ENCODE data around the gene TTC28.

The TTC28 gene

GRCh38 chr22:28398355-28398754 is 281.3 kb downstream of the TTC28 start:
- no peak overlapping the region for H3K4ac ChIP-seq (ENCODE audit: low read depth, low read length)
- no peak overlapping the region for H3K4me3 ChIP-seq (ENCODE audit: low read length)
- no peak overlapping the region for H4K5ac ChIP-seq (ENCODE audit: low read length)
- no peak overlapping the region for H4K8ac ChIP-seq (ENCODE audit: low read depth, low read length)
- H3K79me2 ChIP-seq (ENCODE audit: control insufficient read depth, insufficient read depth, low read length), result no peaks in the 10 kb centered on the region
- no peak overlapping the region for H3K56ac ChIP-seq (ENCODE audit: low read length)
- no peak for DNase-seq
- no peak overlapping the region for H3K9ac ChIP-seq (ENCODE audit: low read length)
- H2BK15ac ChIP-seq (replicated peaks; ENCODE audit: low read depth), result no peak overlapping the region
- no peaks in the 10 kb centered on the region for H3K36me3 ChIP-seq (ENCODE audit: control insufficient read depth, insufficient read depth, low read length)
- no peaks in the 10 kb centered on the region for H3K79me1 ChIP-seq (ENCODE audit: low read length)
- no peaks in the 10 kb centered on the region for H3K4me1 ChIP-seq (ENCODE audit: control insufficient read depth, low read depth, low read length)
- no peak overlapping the region for H3K27ac ChIP-seq (ENCODE audit: low read depth, low read length)
- H2BK120ac ChIP-seq (ENCODE audit: low read depth, low read length), result no peak overlapping the region
- H3K4me2 ChIP-seq (ENCODE audit: low read length), result no peak overlapping the region
- no peaks in the 10 kb centered on the region for H3K27me3 ChIP-seq (ENCODE audit: insufficient read depth, low read length, poor library complexity)
- H3K23ac ChIP-seq (ENCODE audit: low read length), result no peak overlapping the region
- H2AK5ac ChIP-seq (ENCODE audit: low read length), result no peak overlapping the region
- no peak overlapping the region for H3K18ac ChIP-seq (ENCODE audit: low read length)
- no peak overlapping the region for H2BK5ac ChIP-seq (ENCODE audit: low read length)

GRCh38 chr22:28397306-28397705 is 282.3 kb downstream of the TTC28 start:
- no peak overlapping the region for H2BK15ac ChIP-seq (replicated peaks; ENCODE audit: low read depth)
- H3K79me1 ChIP-seq (ENCODE audit: low read length), result no peaks in the 10 kb centered on the region
- no peak overlapping the region for H3K23ac ChIP-seq (ENCODE audit: low read length)
- no peaks in the 10 kb centered on the region for H3K36me3 ChIP-seq (ENCODE audit: control insufficient read depth, insufficient read depth, low read length)
- no peak overlapping the region for H4K5ac ChIP-seq (ENCODE audit: low read length)
- H3K27ac ChIP-seq (ENCODE audit: low read depth, low read length), result no peak overlapping the region
- no peak overlapping the region for H2AK5ac ChIP-seq (ENCODE audit: low read length)
- H3K9ac ChIP-seq (ENCODE audit: low read length), result no peak overlapping the region
- H2BK120ac ChIP-seq (ENCODE audit: low read depth, low read length), result no peak overlapping the region
- H3K4ac ChIP-seq (ENCODE audit: low read depth, low read length), result no peak overlapping the region
- no peak overlapping the region for H3K18ac ChIP-seq (ENCODE audit: low read length)
- no peaks in the 10 kb centered on the region for H3K4me1 ChIP-seq (ENCODE audit: control insufficient read depth, low read depth, low read length)
- H3K79me2 ChIP-seq (ENCODE audit: control insufficient read depth, insufficient read depth, low read length), result no peaks in the 10 kb centered on the region
- no peak overlapping the region for H4K8ac ChIP-seq (ENCODE audit: low read depth, low read length)
- no peak overlapping the region for H3K4me2 ChIP-seq (ENCODE audit: low read length)
- H3K27me3 ChIP-seq (ENCODE audit: insufficient read depth, low read length, poor library complexity), result no peaks in the 10 kb centered on the region
- no peak overlapping the region for H3K4me3 ChIP-seq (ENCODE audit: low read length)
- WGBS (ENCODE audit: extremely low coverage, insufficient coverage, low lambda C conversion rate), result no CpG with 5 or more reads among the region's 4 CpGs
- no peak overlapping the region for H3K56ac ChIP-seq (ENCODE audit: low read length)
- no peak overlapping the region for H2BK5ac ChIP-seq (ENCODE audit: low read length)
- DNase-seq, result no peak

GRCh38 chr22:28395920-28396753 is 283.5 kb downstream of the TTC28 start:
- Histone ChIP-seq H3K4me1 (ENCODE audit: control insufficient read depth, low read depth, low read length) (no peaks in the 10 kb centered on the region), H2AK5ac (ENCODE audit: low read length) (no peak overlapping the region), H3K4me3 (ENCODE audit: low read length) (no peak overlapping the region), H3K36me3 (ENCODE audit: control insufficient read depth, insufficient read depth, low read length) (no peaks in the 10 kb centered on the region), H3K56ac (ENCODE audit: low read length) (no peak overlapping the region), H3K79me2 (ENCODE audit: control insufficient read depth, insufficient read depth, low read length) (no peaks in the 10 kb centered on the region), H3K18ac (ENCODE audit: low read length) (no peak overlapping the region), H4K5ac (ENCODE audit: low read length) (no peak overlapping the region), H2BK15ac (replicated peaks; ENCODE audit: low read depth) (no peak overlapping the region), H3K27ac (ENCODE audit: low read depth, low read length) (no peak overlapping the region), H3K27me3 (ENCODE audit: insufficient read depth, low read length, poor library complexity) (no peaks in the 10 kb centered on the region), H2BK5ac (ENCODE audit: low read length) (no peak overlapping the region), H3K23ac (ENCODE audit: low read length) (no peak overlapping the region), H3K4me2 (ENCODE audit: low read length) (no peak overlapping the region), H4K8ac (ENCODE audit: low read depth, low read length) (no peak overlapping the region), H2BK120ac (ENCODE audit: low read depth, low read length) (no peak overlapping the region), H3K79me1 (ENCODE audit: low read length) (no peaks in the 10 kb centered on the region), H3K9ac (ENCODE audit: low read length) (no peak overlapping the region), H3K4ac (ENCODE audit: low read depth, low read length) (no peak overlapping the region)
- no CpG with 5 or more reads among the region's 2 CpGs for WGBS (ENCODE audit: extremely low coverage, insufficient coverage, low lambda C conversion rate)
- no peak for DNase-seq

- WGBS (ENCODE audit: extremely low coverage, insufficient coverage, low lambda C conversion rate), result no CpG with 5 or more reads among the region's 4 CpGs
- no peak overlapping the region for H3K4me3 ChIP-seq (ENCODE audit: low read length)
- H3K23ac ChIP-seq (ENCODE audit: low read length), result no peak overlapping the region
- H3K27me3 ChIP-seq (ENCODE audit: insufficient read depth, low read length, poor library complexity), result no peaks in the 10 kb centered on the region
- H2BK15ac ChIP-seq (replicated peaks; ENCODE audit: low read depth), result no peak overlapping the region
- no peak overlapping the region for H2BK5ac ChIP-seq (ENCODE audit: low read length)
- no peaks in the 10 kb centered on the region for H3K4me1 ChIP-seq (ENCODE audit: control insufficient read depth, low read depth, low read length)
- H3K79me1 ChIP-seq (ENCODE audit: low read length), result no peaks in the 10 kb centered on the region
- no peak overlapping the region for H3K56ac ChIP-seq (ENCODE audit: low read length)
- no peak overlapping the region for H3K27ac ChIP-seq (ENCODE audit: low read depth, low read length)
- no peak overlapping the region for H2AK5ac ChIP-seq (ENCODE audit: low read length)
- H3K9ac ChIP-seq (ENCODE audit: low read length), result no peak overlapping the region
- no peaks in the 10 kb centered on the region for H3K36me3 ChIP-seq (ENCODE audit: control insufficient read depth, insufficient read depth, low read length)
- no peak overlapping the region for H3K4ac ChIP-seq (ENCODE audit: low read depth, low read length)
- no peak overlapping the region for H2BK120ac ChIP-seq (ENCODE audit: low read depth, low read length)
- H3K4me2 ChIP-seq (ENCODE audit: low read length), result no peak overlapping the region
- H3K18ac ChIP-seq (ENCODE audit: low read length), result no peak overlapping the region
- no peak overlapping the region for H4K8ac ChIP-seq (ENCODE audit: low read depth, low read length)
- H4K5ac ChIP-seq (ENCODE audit: low read length), result no peak overlapping the region
- no peaks in the 10 kb centered on the region for H3K79me2 ChIP-seq (ENCODE audit: control insufficient read depth, insufficient read depth, low read length)
- DNase-seq, result no peak
These were observed 284.1 kb downstream of the TTC28 start for GRCh38 chr22:28395520-28395919.

GRCh38 chr22:28394513-28395110 is 285.0 kb downstream of the TTC28 start:
- Histone ChIP-seq H3K79me1 (ENCODE audit: low read length) (no peaks in the 10 kb centered on the region), H3K27ac (ENCODE audit: low read depth, low read length) (no peak overlapping the region), H3K4ac (ENCODE audit: low read depth, low read length) (no peak overlapping the region), H3K9ac (ENCODE audit: low read length) (no peak overlapping the region), H3K4me2 (ENCODE audit: low read length) (no peak overlapping the region), H2BK15ac (replicated peaks; ENCODE audit: low read depth) (no peak overlapping the region), H3K79me2 (ENCODE audit: control insufficient read depth, insufficient read depth, low read length) (no peaks in the 10 kb centered on the region), H3K4me1 (ENCODE audit: control insufficient read depth, low read depth, low read length) (no peaks in the 10 kb centered on the region), H3K23ac (ENCODE audit: low read length) (no peak overlapping the region), H2AK5ac (ENCODE audit: low read length) (no peak overlapping the region), H2BK5ac (ENCODE audit: low read length) (no peak overlapping the region), H4K8ac (ENCODE audit: low read depth, low read length) (no peak overlapping the region), H3K56ac (ENCODE audit: low read length) (no peak overlapping the region), H4K5ac (ENCODE audit: low read length) (no peak overlapping the region), H3K18ac (ENCODE audit: low read length) (no peak overlapping the region), H3K36me3 (ENCODE audit: control insufficient read depth, insufficient read depth, low read length) (no peaks in the 10 kb centered on the region), H3K4me3 (ENCODE audit: low read length) (no peak overlapping the region), H3K27me3 (ENCODE audit: insufficient read depth, low read length, poor library complexity) (no peaks in the 10 kb centered on the region), H2BK120ac (ENCODE audit: low read depth, low read length) (no peak overlapping the region)
- no CpG with 5 or more reads among the region's 2 CpGs for WGBS (ENCODE audit: extremely low coverage, insufficient coverage, low lambda C conversion rate)
- DNase-seq, result no peak

Measured in mesendoderm (in vitro differentiated cells).